Transverse colon (tissue), 4 donors: ENCODE results near the gene NUP210. TPM values are rescaled to one million over a fixed set of nuclear protein-coding genes. Genes with fewer than 3 reads are reported as not detected.

Source experiments
- DNase-seq: peaks from one replicate; pipeline ENCODE4 v3.0.0-alpha.2; 2019
- H3K27ac ChIP-seq, 4 donors: fragments of 200-600 bp; sonication (generic); 2 replicates each; pipeline ENCODE4 v1.5.1; 2016 to 2018; ENCODE audit warnings: inconsistent platforms in 4 of 4
- H3K27me3 ChIP-seq: fragments of 200-600 bp; sonication (generic); 2 replicates; pipeline ENCODE4 v1.5.1; 2017; ENCODE audit warnings: inconsistent platforms
- H3K36me3 ChIP-seq, 4 donors: fragments of 200-600 bp; sonication (generic); 2 replicates each; pipeline ENCODE4 v1.5.1; 2017 to 2019; ENCODE audit warnings: inconsistent platforms in 4 of 4
- H3K4me1 ChIP-seq, 4 donors: fragments of 200-600 bp; sonication (generic); 2 replicates each; pipeline ENCODE4 v1.5.1; 2017 to 2020; ENCODE audit warnings: inconsistent platforms in 4 of 4
- H3K4me3 ChIP-seq, 4 donors: fragments of 200-600 bp; sonication (generic); 1 replicate in 1 of 4; 2 replicates in 3 of 4; pipeline versions ENCODE4 v1.5.1 to v1.6.1; 2017 to 2019; ENCODE audit warnings: inconsistent platforms in 4 of 4
- H3K9me3 ChIP-seq, 2 donors: fragments of 200-600 bp; sonication (generic); 2 replicates each; pipeline ENCODE4 v1.5.1; 2017 to 2019; ENCODE audit warnings: inconsistent platforms in 2 of 2
- EP300 ChIP-seq: sonication (generic); formaldehyde crosslinking; IDR thresholded peaks from one replicate; pipeline ENCODE4 v1.6.1; 2017; ENCODE audit warnings: antibody characterized with exemption, low read depth
- POLR2A ChIP-seq: fragments of 450-650 bp; IDR thresholded peaks from one replicate; pipeline ENCODE4 v1.6.1; 2016; ENCODE audit warnings: antibody characterized with exemption, mild to moderate bottlenecking, moderate library complexity
- POLR2AphosphoS5 ChIP-seq, 3 donors: sonication (generic); formaldehyde crosslinking; IDR thresholded peaks; one replicate each; pipeline ENCODE4 v1.6.1; 2016; ENCODE audit warnings: antibody characterized with exemption in 3 of 3
- WGBS, 2 donors: methylation state at CpG; one replicate each; pipeline ENCODE4 v1.1.5; 2018; ENCODE audit warnings: low coverage in 1 of 2; 5-methylcytosine and 5-hydroxymethylcytosine counted together
- in situ Hi-C, 4 donors: fragments of 200-750 bp; cut with MboI; loops; one replicate each; pipeline versions ENCODE4 v1.15.0 to v1.15.1; 2017; ENCODE audit warnings: low sequenced_read_pairs in 3 of 4, low pct_ligation_motif_present in 1 of 4, low pct_unique_long_range_greater_than_20kb in 1 of 4
- intact Hi-C: fragments of 100-400 bp; cut with DNase I; formaldehyde crosslinking; loops from one replicate; pipeline ENCODE4 v1.15.1; 2023; ENCODE audit warnings: low total_unique reads
- total RNA-seq, 4 donors: library from RNA; depleted of rRNA; stranded (reverse); fragments of >200 nt; gene quantifications; one replicate each; pipeline ENCODE4 v1.1.0, GENCODE V29; 2016
- TF ChIP-seq, protein P1 (sequence below), 5 experiments: fragments of 200-600 bp in 3 of 5; fragments of 450-650 bp in 2 of 5; sonication (generic) in 3 of 5; IDR thresholded peaks; 1 replicate in 2 of 5; 2 replicates in 3 of 5; pipeline ENCODE4 v1.5.1; 2016 to 2017; ENCODE audit warnings: antibody characterized with exemption in 5 of 5, inconsistent platforms in 3 of 5, mild to moderate bottlenecking in 2 of 5, moderate library complexity in 1 of 5

The NUP210 gene
- total RNA-seq, 4 donors from 2014 or later, result 6.0 to 202 (median 14.6) TPM

DNA sequence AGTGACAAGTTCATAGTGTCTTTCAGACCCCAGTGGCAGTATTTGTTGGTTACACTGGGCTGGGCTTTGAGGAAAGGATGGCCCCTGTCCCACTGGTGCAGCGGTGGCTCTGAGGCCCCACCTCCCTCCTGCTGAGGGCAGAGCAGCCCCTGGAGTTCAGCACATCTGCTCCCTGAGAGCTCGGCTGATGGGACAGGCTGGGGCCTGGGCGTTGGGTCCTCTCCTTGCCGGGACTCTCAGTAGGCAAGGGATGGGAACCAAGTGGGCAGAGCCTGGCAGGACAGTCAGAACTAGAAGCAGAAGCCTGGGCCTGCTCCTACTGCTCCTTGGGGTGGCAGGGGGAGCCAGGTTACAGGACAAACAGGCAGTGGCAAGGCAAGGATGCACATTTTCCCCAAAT is 114.5 kb downstream of the NUP210 start:
- H3K4me3 ChIP-seq, result no peak overlapping the region
- no peaks in the 10 kb centered on the region for H3K27me3 ChIP-seq
- H3K4me1 ChIP-seq, result no peaks in the 10 kb centered on the region
- no peaks in the 10 kb centered on the region for H3K36me3 ChIP-seq
- H3K27ac ChIP-seq, result no peak overlapping the region
- in situ Hi-C loops, result no loop called here
- H3K9me3 ChIP-seq, result no peaks in the 10 kb centered on the region
- intact Hi-C loops, result no loop called here
- DNase-seq, result no peak
- WGBS, 2 donors, result 73% methylated on average over 3 of the region's 4 CpGs; no CpG with 5 or more reads in 1 of the 2 donors
- TF ChIP-seq POLR2AphosphoS5 (IDR thresholded peaks at IDR 0.05), result no peak

DNA sequence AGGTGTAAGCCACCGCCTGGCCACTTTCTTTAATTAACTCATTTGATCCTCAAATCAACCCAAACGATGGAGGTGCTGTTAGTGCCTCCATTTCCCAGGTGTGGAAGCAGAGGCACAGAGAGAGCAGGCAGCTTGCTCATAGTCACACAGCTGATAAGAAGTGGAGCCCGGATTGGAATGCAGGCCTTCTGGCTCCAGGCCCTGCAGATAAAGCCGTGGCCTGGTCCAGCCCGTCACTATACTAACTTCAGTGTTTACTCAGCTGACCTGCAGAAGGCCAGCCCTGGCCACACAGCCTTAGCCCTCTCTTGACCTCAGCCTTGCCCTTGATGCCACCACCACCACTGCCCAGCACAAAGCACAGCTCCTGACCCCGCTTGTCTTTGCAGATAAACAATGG is 116.7 kb downstream of the NUP210 start:
- no peak for DNase-seq
- H3K36me3 ChIP-seq, result no peaks in the 10 kb centered on the region
- no peak overlapping the region for H3K4me3 ChIP-seq
- no peak overlapping the region for H3K27ac ChIP-seq
- in situ Hi-C loops (no loop called here), intact Hi-C loops (no loop called here)
- H3K4me1 ChIP-seq, result no peaks in the 10 kb centered on the region
- WGBS, 2 donors, result 54 to 60% methylated on average over 1 to 6 of the region's 6 CpGs
- H3K27me3 ChIP-seq, result peaks cover 11% of the 10 kb centered on the region
- TF ChIP-seq POLR2A, result no peak
- TF ChIP-seq EP300, result no peak
- TF ChIP-seq POLR2AphosphoS5 (IDR thresholded peaks at IDR 0.05), result no peak
- H3K9me3 ChIP-seq, result no peaks in the 10 kb centered on the region

DNA sequence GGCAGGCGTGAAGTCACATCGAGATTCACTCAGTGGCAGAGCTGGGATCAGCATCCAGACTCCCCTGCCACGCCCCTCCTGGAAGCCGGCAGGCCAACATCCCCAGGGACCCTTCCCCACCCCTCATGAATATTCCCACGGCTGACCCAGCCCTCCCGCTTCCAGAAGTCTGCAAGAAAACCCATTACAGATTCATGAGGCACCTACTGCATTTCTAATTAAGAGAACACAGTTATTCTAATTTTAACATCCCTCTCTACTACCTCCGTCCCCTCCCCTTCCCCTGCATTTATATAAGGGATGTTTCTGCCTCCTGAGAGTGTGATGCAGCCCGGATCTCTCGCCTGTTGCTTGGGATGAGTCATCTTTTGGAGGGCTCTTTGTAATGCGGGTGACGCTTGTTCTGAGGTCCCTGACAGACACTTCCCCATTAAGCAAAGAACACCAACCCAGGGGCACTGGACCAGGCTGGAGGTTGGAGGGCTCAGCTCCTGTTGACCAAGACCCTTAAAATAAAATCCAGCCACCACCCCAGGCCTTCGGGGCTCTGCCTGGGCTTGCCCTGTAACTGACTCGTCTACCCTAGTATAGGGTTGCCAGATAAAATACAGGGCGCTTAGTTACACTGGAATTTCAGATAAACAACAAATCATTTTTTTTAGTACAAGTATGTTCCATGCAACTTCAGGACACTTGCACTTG is 118.7 kb downstream of the NUP210 start:
- no peaks in the 10 kb centered on the region for H3K9me3 ChIP-seq
- H3K27ac ChIP-seq, result no peak overlapping the region
- TF ChIP-seq EP300, result no peak
- TF ChIP-seq, protein P1, sequence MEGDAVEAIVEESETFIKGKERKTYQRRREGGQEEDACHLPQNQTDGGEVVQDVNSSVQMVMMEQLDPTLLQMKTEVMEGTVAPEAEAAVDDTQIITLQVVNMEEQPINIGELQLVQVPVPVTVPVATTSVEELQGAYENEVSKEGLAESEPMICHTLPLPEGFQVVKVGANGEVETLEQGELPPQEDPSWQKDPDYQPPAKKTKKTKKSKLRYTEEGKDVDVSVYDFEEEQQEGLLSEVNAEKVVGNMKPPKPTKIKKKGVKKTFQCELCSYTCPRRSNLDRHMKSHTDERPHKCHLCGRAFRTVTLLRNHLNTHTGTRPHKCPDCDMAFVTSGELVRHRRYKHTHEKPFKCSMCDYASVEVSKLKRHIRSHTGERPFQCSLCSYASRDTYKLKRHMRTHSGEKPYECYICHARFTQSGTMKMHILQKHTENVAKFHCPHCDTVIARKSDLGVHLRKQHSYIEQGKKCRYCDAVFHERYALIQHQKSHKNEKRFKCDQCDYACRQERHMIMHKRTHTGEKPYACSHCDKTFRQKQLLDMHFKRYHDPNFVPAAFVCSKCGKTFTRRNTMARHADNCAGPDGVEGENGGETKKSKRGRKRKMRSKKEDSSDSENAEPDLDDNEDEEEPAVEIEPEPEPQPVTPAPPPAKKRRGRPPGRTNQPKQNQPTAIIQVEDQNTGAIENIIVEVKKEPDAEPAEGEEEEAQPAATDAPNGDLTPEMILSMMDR (IDR thresholded peaks at IDR 0.05), result no peak
- TF ChIP-seq POLR2A, result no peak
- TF ChIP-seq POLR2AphosphoS5 (IDR thresholded peaks at IDR 0.05), result no peak
- no peaks in the 10 kb centered on the region for H3K4me1 ChIP-seq
- H3K4me3 ChIP-seq, result no peak overlapping the region
- no peak for DNase-seq
- WGBS, 2 donors, result 42 to 47% methylated on average over 3 to 14 of the region's 14 CpGs
- in situ Hi-C loops, result no loop called here
- peaks cover 21% of the 10 kb centered on the region for H3K27me3 ChIP-seq
- intact Hi-C loops, result no loop called here
- H3K36me3 ChIP-seq, result no peaks in the 10 kb centered on the region

DNA sequence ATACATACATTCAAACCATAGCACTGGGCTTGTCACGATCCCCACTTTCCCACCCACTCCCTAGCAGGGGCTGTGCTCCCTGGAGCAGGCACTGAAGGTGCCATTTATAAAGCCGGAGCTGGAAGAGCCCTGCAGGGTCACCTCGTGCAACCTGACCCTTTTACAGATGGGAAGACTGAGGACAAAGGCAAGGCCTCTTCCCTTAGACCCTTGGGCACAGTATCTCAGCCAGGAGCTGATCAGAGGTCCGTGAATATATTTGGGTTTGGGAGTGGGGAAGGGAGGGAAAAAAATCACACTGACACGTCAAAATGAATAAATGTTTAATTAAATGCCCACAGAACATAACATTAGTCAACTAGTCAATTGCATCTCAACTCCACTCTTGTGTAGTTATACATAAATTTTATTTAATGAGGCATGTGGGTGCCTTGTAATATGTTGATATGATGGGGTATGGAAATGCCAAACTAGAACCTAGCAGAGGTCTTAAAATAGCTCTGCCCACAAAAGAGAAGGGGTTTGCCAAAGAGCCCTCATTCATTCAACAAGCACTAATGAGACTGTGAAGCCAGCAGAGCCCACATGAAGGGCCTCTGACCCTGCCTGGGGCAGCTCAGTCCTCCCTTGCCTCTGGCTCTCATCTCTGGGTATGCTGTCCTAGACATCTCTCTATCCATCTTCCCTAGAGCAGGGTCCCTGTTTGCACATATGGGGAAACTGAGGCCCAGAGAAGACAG is 119.4 kb downstream of the NUP210 start:
- Histone ChIP-seq H3K4me3 (no peak overlapping the region), H3K27me3 (peaks cover 27% of the 10 kb centered on the region), H3K27ac (no peak overlapping the region), H3K4me1 (no peaks in the 10 kb centered on the region), H3K9me3 (no peaks in the 10 kb centered on the region), H3K36me3 (no peaks in the 10 kb centered on the region)
- intact Hi-C loops, result no loop called here
- TF ChIP-seq POLR2AphosphoS5 (IDR thresholded peaks at IDR 0.05), result no peak
- no peak for TF ChIP-seq EP300
- TF ChIP-seq POLR2A, result no peak
- TF ChIP-seq, protein P1 (IDR thresholded peaks at IDR 0.05), result no peak
- no peak for DNase-seq
- WGBS, 2 donors, result 70% methylated on average over 5 of the region's 5 CpGs; no CpG with 5 or more reads in 1 of the 2 donors
- in situ Hi-C loops, result no loop called here

DNA sequence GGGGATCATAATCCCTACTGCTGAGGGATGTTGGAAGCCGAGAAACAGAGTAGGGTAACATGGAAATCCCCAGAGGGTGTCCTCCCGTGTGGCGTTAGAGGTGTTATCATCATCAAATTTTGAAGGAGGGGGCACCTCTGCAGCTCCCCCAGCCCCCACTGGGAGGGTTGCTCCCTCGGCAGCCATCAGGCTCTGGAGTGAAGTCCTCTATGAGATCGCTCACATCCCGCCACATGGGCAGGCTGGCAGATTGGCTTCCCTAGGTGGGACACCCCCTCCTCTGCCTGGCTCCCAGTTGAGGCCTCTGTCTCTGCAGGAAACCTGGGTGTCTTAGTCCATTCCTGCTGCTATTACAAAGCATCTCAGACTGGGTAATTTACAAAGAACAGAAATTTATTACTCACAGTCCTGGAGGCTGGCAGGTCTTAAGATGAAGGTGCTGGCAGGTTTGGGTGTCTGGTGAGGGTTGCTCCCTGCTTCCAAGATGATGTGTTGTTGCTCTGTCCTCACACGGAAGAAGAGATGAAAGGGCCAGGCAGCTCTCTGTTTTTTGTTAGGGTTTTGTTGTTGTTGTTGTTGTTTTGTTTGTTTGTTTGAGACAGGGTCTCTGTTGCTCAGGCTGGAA is 120.5 kb downstream of the NUP210 start:
- 72% methylated on average over 7 of the region's 7 CpGs; no CpG with 5 or more reads in 1 of the 2 donors for WGBS, 2 donors

More for the DNA sequence above, 120.5 kb downstream of the NUP210 start:
- Histone ChIP-seq H3K4me3 (no peak overlapping the region), H3K4me1 (no peaks in the 10 kb centered on the region), H3K27me3 (peaks cover 37% of the 10 kb centered on the region), H3K27ac (no peak overlapping the region), H3K9me3 (no peaks in the 10 kb centered on the region), H3K36me3 (no peaks in the 10 kb centered on the region)
- TF ChIP-seq EP300 (no peak), POLR2A (no peak), POLR2AphosphoS5 (IDR thresholded peaks at IDR 0.05) (no peak)
- TF ChIP-seq, protein P1 (IDR thresholded peaks at IDR 0.05), result no peak
- no peak for DNase-seq
- in situ Hi-C loops (no loop called here), intact Hi-C loops (no loop called here)
